ENCODE data around the gene CYTH3.
"Not testable (repeated sequence)": the region's sequence is repeated elsewhere in the genome, so short reads cannot be mapped to it uniquely, and the experiment has no call there.

The CYTH3 gene

GRCh38 chr7:6229284-6229683 is 43.1 kb downstream of the CYTH3 start:
- DNase-seq (ENCODE audit: low read depth) = not testable (repeated sequence)

- no peak for DNase-seq (ENCODE audit: low read depth)
Measured at GRCh38 chr7:6228361-6229229, 43.8 kb downstream of the CYTH3 start.

- DNase-seq (ENCODE audit: low read depth) = no peak
Measured at GRCh38 chr7:6227294-6227846, 45.1 kb downstream of the CYTH3 start.

- no peak for DNase-seq (ENCODE audit: low read depth)
Measured at GRCh38 chr7:6226194-6226799, 46.1 kb downstream of the CYTH3 start.

- DNase-seq (ENCODE audit: low read depth) = not testable (repeated sequence)
Measured at GRCh38 chr7:6223411-6223810, 49.0 kb downstream of the CYTH3 start.

GRCh38 chr7:6223010-6223409 is 49.4 kb downstream of the CYTH3 start:
- DNase-seq (ENCODE audit: low read depth) = not testable (repeated sequence)

GRCh38 chr7:6221340-6222319 is 50.8 kb downstream of the CYTH3 start:
- peak; percentile 36 for DNase-seq (ENCODE audit: low read depth)

- no peak for DNase-seq (ENCODE audit: low read depth)
Measured at GRCh38 chr7:6218329-6218728, 54.1 kb downstream of the CYTH3 start.

- no peak for DNase-seq (ENCODE audit: low read depth)
Measured at GRCh38 chr7:6212008-6212407, 60.4 kb downstream of the CYTH3 start.

GRCh38 chr7:6210621-6211372 is 61.6 kb downstream of the CYTH3 start:
- no peak for DNase-seq (ENCODE audit: low read depth)

GRCh38 chr7:6209340-6209739 is 63.1 kb downstream of the CYTH3 start:
- no peak for DNase-seq (ENCODE audit: low read depth)

- no peak for DNase-seq (ENCODE audit: low read depth)
Measured at GRCh38 chr7:6208573-6209328, 63.7 kb downstream of the CYTH3 start.

GRCh38 chr7:6205971-6206660 is 66.3 kb downstream of the CYTH3 start:
- DNase-seq (ENCODE audit: low read depth) = no peak

- no peak for DNase-seq (ENCODE audit: low read depth)
Measured at GRCh38 chr7:6203381-6203780, 69.0 kb downstream of the CYTH3 start.

GRCh38 chr7:6202117-6202516 is 70.3 kb downstream of the CYTH3 start:
- no peak for DNase-seq (ENCODE audit: low read depth)

GRCh38 chr7:6200971-6201370 is 71.5 kb downstream of the CYTH3 start:
- DNase-seq (ENCODE audit: low read depth) = no peak

GRCh38 chr7:6198689-6199595 is 73.5 kb downstream of the CYTH3 start:
- no peak for DNase-seq (ENCODE audit: low read depth)

GRCh38 chr7:6197801-6198551 is 74.4 kb downstream of the CYTH3 start:
- no peak for DNase-seq (ENCODE audit: low read depth)
